Mucosa of descending colon (tissue), 3 donors: ENCODE results near the gene DPYD. TPM values are rescaled to one million over a fixed set of nuclear protein-coding genes. Genes with fewer than 3 reads are reported as not detected.
A peak's percentile ranks its signal among the peaks of the same experiment; 100 is the strongest.

Source experiments
- ATAC-seq: fragments of 200-7000 bp; cut with Tn5 transposase; one replicate; pipeline ENCODE4 v1.9.1; 2020; ENCODE audit warnings: mild to moderate bottlenecking, moderate library complexity
- DNase-seq, 3 donors: peaks; one replicate each; pipeline ENCODE4 v3.0.0-alpha.2; 2020
- H3K36me3 ChIP-seq: fragments of 200-600 bp; one replicate; pipeline ENCODE4 v1.8.0; 2021; ENCODE audit warnings: low read depth, mild to moderate bottlenecking
- H3K4me1 ChIP-seq: fragments of 200-600 bp; one replicate; pipeline ENCODE4 v1.8.0; 2021; ENCODE audit warnings: low read depth, mild to moderate bottlenecking
- H3K4me3 ChIP-seq: fragments of 200-600 bp; one replicate; pipeline ENCODE4 v1.8.0; 2021; ENCODE audit warnings: mild to moderate bottlenecking
- H3K9me3 ChIP-seq: fragments of 200-600 bp; one replicate; pipeline ENCODE4 v1.8.0; 2021; ENCODE audit warnings: mild to moderate bottlenecking
- CTCF ChIP-seq: fragments of 200-600 bp; IDR thresholded peaks from one replicate; pipeline ENCODE4 v1.8.0; 2022; ENCODE audit warnings: antibody characterized with exemption, mild to moderate bottlenecking
- intact Hi-C, 2 donors: fragments of 100-400 bp; cut with DNase I in 1 of 2; cut with micrococcal nuclease in 1 of 2; formaldehyde crosslinking; loops; one replicate each; pipeline versions ENCODE4 v1.11.0 to v1.11.1; 2022; cut with DNase I, micrococcal nuclease
- total RNA-seq, 3 donors: library from RNA; stranded (reverse); fragmentation: NEBNext Ultra II Directional in 2 of 3; extraction: Animal tissue kit (Norgen Biotek cat#: 25700) in 2 of 3; gene quantifications; one replicate each; pipeline versions ENCODE4 v1.2.1 to v1.2.4, GENCODE V29; 2021 to 2023
- donor health status: DM: no; HTN: no; CAD: no; lungs with moderate emphysema.
- donor health status: DM: no; HTN: no; CAD: no.
- donor health status: DM: no; HTN: yes; CAD: no.

Gene DPYD
- total RNA-seq, 3 donors from 2014 or later = 13.8 to 33.3 (median 19.7) TPM

GRCh38 chr1:97913506-97914139 lies 7.2 kb downstream of the DPYD start:
- no peak for TF ChIP-seq CTCF
- intact Hi-C loops = no loop called here
- Histone ChIP-seq H3K9me3 (no peaks in the 10 kb centered on the region), H3K4me3 (no peak overlapping the region), H3K4me1 (peaks cover 8% of the 10 kb centered on the region), H3K36me3 (no peaks in the 10 kb centered on the region)
- ATAC-seq (no peak), DNase-seq (no peak)

GRCh38 chr1:97911266-97912215 lies 9.3 kb downstream of the DPYD start:
- no peaks in the 10 kb centered on the region for H3K4me1 ChIP-seq
- no peak for ATAC-seq
- H3K4me3 ChIP-seq = no peak overlapping the region
- TF ChIP-seq CTCF = no peak
- intact Hi-C loops = no loop called here
- no peaks in the 10 kb centered on the region for H3K9me3 ChIP-seq
- DNase-seq = no peak
- H3K36me3 ChIP-seq = no peaks in the 10 kb centered on the region

- no peak for ATAC-seq
- no peak for DNase-seq
- TF ChIP-seq CTCF = no peak
Observed at GRCh38 chr1:97909266-97909665, 11.6 kb downstream of the DPYD start.

GRCh38 chr1:97907886-97908285 lies 12.9 kb downstream of the DPYD start:
- TF ChIP-seq CTCF = no peak
- ATAC-seq (no peak), DNase-seq (no peak)
- H3K36me3 ChIP-seq = no peaks in the 10 kb centered on the region
- H3K4me1 ChIP-seq = no peaks in the 10 kb centered on the region
- H3K9me3 ChIP-seq = no peaks in the 10 kb centered on the region
- H3K4me3 ChIP-seq = no peak overlapping the region
- intact Hi-C loops = no loop called here

More at GRCh38 chr1:97909266-97909665, 11.6 kb downstream of the DPYD start:
- intact Hi-C loops = no loop called here
- Histone ChIP-seq H3K9me3 (no peaks in the 10 kb centered on the region), H3K4me3 (no peak overlapping the region), H3K4me1 (no peaks in the 10 kb centered on the region), H3K36me3 (no peaks in the 10 kb centered on the region)

- no peak overlapping the region for H3K4me3 ChIP-seq
- intact Hi-C loops = no loop called here
- peak; percentile 39 for ATAC-seq
- no peak for TF ChIP-seq CTCF
- no peaks in the 10 kb centered on the region for H3K4me1 ChIP-seq
- H3K9me3 ChIP-seq = no peaks in the 10 kb centered on the region
- peak in 1 of 3 donors; percentile 52 for DNase-seq
- no peaks in the 10 kb centered on the region for H3K36me3 ChIP-seq
Observed at GRCh38 chr1:97906567-97907241, 14.1 kb downstream of the DPYD start.
